T47D (cell line): ENCODE results near the gene ABCA4.

ENCODE experiments used
- DNase-seq, 2 experiments: peaks; one replicate each; pipeline versions ENCODE4 v3.0.0 to v3.0.0-alpha.2; 2011 to 2012; ENCODE audit warnings: low read depth in 1 of 2, low spot score in 1 of 2
- JUND ChIP-seq: IDR thresholded peaks from 2 replicates; pipeline ENCODE4 v1.6.1; 2012; ENCODE audit warnings: low read depth
- in situ Hi-C: cut with HindIII; loops from 2 replicates; pipeline ENCODE4 v1.10.0; 2016; ENCODE audit warnings: low sequenced_read_pairs, low pct_unique_long_range_greater_than_20kb

ABCA4 gene

GRCh38 chr1:94143173-94143808, 22.3 kb upstream of the ABCA4 start:
- TF ChIP-seq JUND = no peak
- peak in 1 of 2 experiments; percentile 30 for DNase-seq
- in situ Hi-C loops = no loop called here

DNA sequence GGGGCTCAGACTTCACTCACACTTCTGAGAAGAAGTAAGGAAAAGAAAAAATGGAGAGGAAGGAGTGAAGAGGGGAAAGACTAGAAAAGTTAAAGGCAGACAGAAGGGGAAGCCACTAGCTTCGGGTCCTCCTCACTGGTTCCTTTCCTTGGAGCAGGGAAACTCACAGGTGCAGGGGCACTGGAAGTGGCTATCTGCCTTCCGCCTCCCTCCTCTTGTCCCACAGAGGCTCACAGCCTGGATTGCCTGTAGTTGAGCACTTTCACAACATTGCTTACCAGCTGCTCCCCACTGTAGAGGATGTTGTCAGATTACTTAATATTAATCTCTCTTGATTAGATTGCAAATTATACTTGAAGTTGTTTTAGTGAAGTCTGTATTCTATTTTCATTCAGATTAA, 21.6 kb upstream of the ABCA4 start:
- no peak for DNase-seq
- in situ Hi-C loops = no loop called here
- TF ChIP-seq JUND = no peak

- in situ Hi-C loops = no loop called here
- no peak for DNase-seq
- no peak for TF ChIP-seq JUND
Measured at GRCh38 chr1:94142022-94142421, 21.1 kb upstream of the ABCA4 start.

DNA sequence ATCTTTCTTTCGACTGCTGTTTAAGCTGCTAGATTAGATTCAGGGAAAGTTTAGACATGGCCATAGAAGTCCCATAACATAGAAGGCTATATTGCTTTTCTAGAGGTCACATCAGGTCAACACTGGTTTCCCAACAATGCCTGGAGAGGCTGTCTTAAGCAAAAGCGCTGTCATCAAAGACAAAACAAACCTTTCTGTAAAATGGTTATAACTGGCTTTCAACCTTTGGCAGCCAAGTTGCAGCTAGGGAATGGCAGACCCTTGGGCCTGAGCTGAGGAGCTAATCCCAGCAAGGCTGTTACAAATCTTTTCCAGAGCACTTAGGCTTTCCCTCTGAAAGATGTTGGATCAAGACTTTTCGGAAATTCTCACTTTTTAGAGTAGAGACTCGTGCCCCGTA, 11.2 kb upstream of the ABCA4 start:
- DNase-seq = no peak
- TF ChIP-seq JUND = no peak
- in situ Hi-C loops = no loop called here

GRCh38 chr1:94130851-94131595, 10.1 kb upstream of the ABCA4 start:
- TF ChIP-seq JUND = no peak
- no peak for DNase-seq
- in situ Hi-C loops = no loop called here

DNA sequence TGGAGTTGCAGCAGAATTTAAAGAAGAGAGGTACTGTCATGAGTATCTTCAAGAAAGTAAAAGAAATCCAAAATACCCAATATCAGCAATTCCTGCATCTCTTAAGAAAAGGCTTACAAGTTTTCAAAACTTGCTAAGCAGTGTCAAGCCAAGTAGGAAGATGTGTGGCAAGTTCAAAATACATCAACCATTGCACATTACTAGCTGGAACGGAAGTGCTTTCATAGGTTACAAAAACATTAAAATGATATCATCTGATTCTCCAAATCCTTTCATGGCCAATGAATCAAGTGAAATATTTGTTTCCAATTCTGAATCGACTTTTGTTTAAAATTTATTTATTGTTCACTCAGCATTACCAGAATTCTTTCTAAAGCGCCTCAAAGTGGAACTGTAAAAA, 5.7 kb upstream of the ABCA4 start:
- in situ Hi-C loops = no loop called here
- no peak for TF ChIP-seq JUND
- no peak for DNase-seq

DNA sequence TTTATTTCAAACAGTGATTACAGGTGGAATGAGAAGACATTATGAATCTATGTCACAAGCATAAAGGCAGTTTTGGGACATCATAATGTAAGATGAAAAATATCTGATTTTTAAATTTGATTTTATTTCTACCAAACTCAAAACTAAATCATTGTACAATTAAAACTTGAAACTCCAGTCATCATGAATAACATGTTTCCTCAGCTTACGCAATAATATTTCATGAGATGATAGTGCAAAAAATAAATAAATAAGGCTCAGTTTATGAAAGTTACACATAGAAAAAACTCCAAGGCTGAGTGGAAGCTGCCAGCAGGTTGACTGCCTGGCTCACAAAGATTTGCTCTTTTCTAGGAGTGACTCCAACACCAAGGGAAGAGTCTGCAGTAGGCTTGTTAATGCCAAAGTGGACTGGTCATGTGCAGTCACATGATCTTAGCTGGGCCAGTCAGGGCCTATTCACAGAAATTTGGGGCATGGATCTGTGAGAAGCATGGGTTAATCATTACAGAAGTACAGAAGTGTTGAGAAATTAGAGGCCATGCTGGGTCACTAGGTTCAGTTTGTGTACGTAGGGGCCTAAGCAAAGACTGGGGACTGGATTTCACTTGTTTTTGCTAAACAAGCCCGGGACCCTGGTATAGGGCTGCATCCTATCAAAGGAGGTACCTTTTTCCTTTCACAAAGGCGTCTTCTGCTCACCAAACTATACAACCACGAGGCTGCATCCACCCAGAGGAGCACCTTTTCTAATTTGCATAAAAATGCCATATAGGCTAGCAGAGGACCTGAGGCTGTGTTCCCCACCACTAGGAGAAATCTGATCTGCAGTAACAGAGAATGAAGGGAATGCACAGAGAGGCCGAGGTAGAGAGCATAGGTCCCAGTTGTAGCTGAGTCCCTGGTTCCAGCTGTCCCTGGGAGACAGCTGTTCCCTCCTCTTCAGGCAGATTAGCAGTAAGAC, 4.9 kb upstream of the ABCA4 start:
- DNase-seq = peak in 1 of 2 experiments; percentile 45
- no peak for TF ChIP-seq JUND
- in situ Hi-C loops = no loop called here

DNA sequence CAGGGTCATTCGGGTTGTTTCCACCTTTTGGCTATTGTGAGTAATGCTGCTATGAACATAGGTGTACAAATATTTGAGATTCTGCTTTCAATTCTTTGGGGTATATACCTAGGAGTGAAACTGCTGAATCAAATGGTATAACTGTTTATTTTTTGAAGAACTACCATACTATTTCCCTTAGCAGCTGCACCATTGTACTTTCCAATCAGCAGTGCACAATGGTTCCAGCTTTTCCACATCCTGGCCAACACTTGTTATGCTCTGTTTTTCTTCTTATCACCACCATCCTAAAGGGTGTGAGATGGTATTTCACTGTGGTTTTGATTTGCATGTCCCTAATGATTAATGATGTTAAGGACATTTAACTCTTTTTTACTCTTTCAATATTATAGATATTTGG, 3.6 kb upstream of the ABCA4 start:
- DNase-seq = no peak
- no peak for TF ChIP-seq JUND
- in situ Hi-C loops = no loop called here

- DNase-seq = no peak
- no peak for TF ChIP-seq JUND
- in situ Hi-C loops = no loop called here
Measured at GRCh38 chr1:94122201-94122970, 1.4 kb upstream of the ABCA4 start.

GRCh38 chr1:94121411-94121821, 468 bp upstream of the ABCA4 start:
- no peak for DNase-seq
- in situ Hi-C loops = no loop called here
- no peak for TF ChIP-seq JUND

- no peak for DNase-seq
- TF ChIP-seq JUND = no peak
- in situ Hi-C loops = no loop called here
Measured at GRCh38 chr1:94120570-94120901, 412 bp downstream of the ABCA4 start.
